Hematopoietic multipotent progenitor cell (in vitro differentiated cells): ENCODE data around the gene ETFRF1. TPM values are rescaled to one million over a fixed set of nuclear protein-coding genes. Genes with fewer than 3 reads are reported as not detected.

Experiments
- DNase-seq, 3 donors: peaks; one replicate each; pipeline ENCODE4 v3.0.0-alpha.2; 2011 to 2015; ENCODE audit warnings: low read depth in 2 of 3, low spot score in 2 of 3
- total RNA-seq: library from RNA; depleted of rRNA; stranded (reverse); fragments of >200 nt; gene quantifications from one replicate; pipeline ENCODE4 v1.2.3, GENCODE V29; 2012

The ETFRF1 gene
- total RNA-seq, 1 donor, result 15.1 TPM

GRCh38 chr12:25208554-25208953 lies 13.5 kb downstream of the ETFRF1 start:
- DNase-seq, result no peak

GRCh38 chr12:25213338-25213737 lies 18.3 kb downstream of the ETFRF1 start:
- no peak for DNase-seq

DNA sequence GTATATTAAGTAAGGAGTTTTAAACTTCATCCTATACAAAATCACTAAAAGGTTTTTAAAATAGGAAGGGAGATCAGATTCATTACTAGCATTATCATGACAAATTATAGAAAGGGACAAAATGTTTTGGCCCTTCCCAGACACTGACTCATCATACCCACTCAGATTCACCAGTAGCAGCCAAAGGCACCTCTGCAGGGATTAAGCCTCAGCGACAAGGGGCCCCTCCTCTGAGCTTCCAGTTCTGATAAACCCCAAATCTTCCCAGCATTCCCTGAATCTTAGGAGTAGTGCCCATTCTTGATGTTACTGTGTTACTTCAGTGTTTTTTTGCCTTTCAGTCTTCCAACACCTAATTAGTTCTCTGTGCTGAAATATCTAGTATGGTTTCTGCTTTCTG lies 41.2 kb downstream of the ETFRF1 start:
- DNase-seq, result no peak

GRCh38 chr12:25236626-25237025 lies 41.6 kb downstream of the ETFRF1 start:
- DNase-seq, result no peak

GRCh38 chr12:25241167-25242020 lies 46.4 kb downstream of the ETFRF1 start:
- DNase-seq, result peak in 2 of 3 donors; percentile 46 to 78

- no peak for DNase-seq
Observed at GRCh38 chr12:25242981-25243679, 48.1 kb downstream of the ETFRF1 start.

GRCh38 chr12:25243680-25243990 lies 48.6 kb downstream of the ETFRF1 start:
- no peak for DNase-seq

- no peak for DNase-seq
Observed at GRCh38 chr12:25245491-25245890, 50.5 kb downstream of the ETFRF1 start.

GRCh38 chr12:25248137-25248536 lies 53.1 kb downstream of the ETFRF1 start:
- no peak for DNase-seq

DNA sequence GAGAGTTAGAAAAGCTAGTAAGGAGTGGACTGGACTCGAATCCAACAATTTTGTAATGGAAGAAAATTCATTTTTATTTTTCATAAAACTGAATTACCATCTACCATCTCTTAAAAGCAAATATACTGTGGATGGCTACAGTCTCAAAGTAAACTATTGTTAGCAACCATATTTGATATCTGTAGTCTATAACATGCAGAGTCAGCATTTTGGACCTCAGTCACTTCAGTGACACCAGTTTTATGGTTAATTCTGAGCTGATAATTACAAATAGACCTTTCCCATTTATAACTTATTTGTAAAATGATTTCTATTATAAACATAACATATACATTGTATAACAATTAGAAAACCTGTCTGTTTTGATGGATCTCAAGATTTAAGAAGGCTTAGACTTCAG lies 53.7 kb downstream of the ETFRF1 start:
- DNase-seq, result no peak

DNA sequence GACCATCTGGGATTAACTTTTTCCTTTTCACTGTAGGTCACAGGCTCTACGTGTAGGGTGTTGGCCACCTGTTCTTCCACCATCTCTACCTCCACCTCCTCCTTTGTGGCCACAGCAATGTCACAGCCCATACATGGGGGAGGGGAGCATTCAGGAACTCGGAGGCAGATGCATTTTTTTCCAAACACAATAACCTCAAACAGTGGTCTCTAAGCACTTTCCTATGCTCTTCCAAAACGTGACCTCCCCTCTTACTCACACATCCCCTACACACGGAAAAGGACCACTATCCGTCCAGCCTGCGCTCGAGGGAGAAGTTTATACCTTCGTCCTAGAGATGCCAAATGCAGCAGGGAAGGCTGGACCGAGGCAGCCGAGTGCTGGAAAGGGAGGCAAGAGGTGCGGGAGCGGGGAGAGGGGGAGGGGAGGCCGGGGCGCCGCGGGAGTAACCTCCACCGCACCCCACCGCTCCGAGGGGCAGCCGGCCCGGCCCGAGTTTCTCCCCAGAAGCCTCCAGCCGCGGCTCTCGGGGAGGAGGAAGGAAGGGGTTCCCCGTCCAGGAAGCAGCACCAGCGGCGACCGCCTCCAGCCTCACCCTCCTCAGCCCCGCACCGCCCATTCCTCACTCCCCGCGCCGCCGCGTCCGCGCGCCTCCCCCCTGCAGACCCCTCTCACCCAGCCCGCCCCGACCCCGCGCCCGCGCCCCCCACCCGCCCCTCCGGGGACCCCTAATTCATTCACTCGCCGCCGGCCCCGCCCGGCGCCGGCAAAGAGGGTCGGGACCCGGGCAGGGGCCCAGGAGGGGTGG lies 55.1 kb downstream of the ETFRF1 start:
- peak in 2 of 3 donors; percentile 36 to 54 for DNase-seq

DNA sequence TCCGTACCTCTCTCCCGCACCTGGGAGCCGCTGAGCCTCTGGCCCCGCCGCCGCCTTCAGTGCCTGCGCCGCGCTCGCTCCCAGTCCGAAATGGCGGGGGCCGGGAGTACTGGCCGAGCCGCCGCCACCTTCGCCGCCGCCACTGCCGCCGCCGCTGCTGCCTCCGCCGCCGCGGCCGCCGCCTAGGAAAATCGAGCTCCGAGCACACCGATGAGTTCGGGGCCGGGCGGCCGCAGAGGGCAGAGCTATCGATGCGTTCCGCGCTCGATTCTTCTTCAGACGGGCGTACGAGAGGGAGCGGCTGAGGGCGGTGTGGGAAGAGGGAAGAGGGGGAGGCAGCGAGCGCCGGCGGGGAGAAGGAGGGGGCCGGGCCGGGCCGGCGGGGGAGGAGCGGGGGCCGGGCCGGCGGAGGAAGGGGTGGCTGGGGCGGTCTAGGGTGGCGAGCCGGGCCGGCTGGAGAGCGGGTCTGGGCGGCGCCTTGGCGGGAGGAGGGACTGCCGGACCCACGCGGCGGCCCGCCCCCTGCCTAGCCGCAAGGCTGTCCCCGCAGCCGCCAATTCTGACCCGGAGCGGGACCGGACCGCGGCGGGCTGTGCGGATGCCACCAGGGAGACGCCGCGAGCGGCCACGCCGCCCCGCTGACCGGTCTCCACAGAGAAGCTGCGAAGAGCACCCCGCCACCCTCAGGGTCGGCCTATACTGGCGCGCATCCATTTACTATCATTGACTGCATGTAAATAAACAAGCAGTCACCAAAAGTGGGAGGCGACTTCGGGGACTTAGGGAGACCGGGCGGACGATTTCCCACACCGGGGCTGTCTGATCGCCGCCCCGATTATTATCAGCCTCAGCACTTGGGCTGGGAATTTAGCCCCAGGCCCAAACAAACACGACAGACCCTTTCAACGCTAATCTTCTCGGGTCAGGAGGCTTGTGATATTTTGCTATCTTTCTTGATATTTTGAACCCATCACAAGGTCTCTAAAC lies 56.0 kb downstream of the ETFRF1 start, which contains the start of gene KRAS:
KRAS (minus strand) TSS at position 186 of the 987 bp plus-strand sequence.
- DNase-seq, result peak; percentile 76 to 98 (median 97)

DNA sequence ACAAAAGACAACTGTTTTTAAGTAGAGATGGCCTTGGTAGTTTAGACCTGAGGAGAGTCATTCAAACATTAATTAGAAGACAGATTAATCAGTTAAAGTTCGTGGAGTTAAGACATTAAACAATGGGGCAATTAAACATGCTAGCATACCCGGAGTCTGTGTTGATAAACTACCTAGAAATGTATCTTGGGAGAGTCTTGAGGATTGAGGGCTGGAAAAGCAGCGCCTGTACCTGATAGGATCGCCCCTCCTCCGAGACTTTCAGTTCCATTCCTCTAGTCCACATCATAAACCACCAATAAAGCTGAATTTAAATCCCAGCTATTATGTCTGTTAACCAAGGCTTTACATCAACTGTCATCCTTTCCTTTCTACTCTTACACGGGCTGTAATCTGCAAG lies 56.7 kb downstream of the ETFRF1 start:
- peak in 1 of 3 donors; percentile 10 for DNase-seq

GRCh38 chr12:25252946-25253345 lies 57.9 kb downstream of the ETFRF1 start:
- DNase-seq, result no peak

DNA sequence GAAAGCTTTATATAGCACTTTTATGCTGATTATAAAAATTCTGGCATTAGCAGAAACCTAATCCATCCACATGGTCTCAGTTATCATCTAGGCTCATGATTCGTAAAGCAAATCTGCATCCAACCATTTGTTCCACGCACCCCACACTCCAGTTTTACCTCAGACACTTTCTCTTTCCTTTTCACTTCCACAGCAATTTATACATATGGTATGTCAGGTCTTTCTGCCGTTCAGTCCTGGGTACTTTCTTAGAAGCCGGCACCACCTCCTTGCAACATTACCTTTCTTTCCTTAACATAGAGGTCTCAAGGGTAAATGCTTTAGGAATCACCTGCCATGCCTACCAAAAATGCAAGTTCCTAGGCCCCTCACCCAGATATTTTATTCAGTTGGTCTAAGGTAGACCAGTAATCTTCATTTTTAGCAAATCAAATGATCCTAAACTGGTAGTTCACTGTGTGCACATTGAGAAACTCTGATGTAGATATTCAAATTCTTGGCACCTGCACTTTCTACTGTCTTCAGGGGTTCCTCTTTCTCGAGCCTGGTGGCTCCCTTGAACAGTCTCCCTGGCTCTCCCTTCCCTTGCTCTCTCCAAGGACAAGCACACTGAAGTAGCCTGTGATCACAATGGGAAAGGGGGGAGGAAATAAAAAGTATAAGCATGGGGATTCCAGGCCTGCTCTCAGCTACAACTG lies 58.5 kb downstream of the ETFRF1 start:
- no peak for DNase-seq

DNA sequence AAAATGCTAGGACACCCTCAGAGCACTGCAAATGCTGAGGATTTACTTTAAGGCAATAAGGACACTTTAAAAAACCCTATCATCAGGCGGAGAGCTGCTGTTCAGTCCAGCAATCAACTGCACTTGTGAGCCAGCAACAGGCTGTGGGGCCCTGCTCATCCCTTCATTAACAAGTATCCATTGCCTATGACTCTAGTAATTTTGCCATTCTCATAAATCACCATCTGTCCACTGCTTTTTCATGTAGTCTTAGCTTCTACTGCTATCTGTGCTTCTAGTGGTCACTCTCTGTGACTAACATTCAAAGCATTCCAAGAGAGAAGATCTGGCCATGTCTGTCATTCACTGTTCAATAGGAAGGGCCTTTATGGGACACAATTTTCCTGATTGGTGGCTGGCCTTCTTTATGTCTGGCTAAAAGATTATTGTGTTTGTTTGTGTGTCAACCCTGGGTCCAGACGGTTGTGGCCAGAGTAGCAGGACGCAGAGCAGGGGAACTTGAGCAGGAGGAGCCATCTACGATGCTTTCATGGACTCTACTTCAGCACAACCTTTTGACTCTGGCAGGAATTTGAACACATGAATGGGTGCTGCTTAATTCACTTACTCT lies 59.3 kb downstream of the ETFRF1 start:
- no peak for DNase-seq
